H9 (cell line): ENCODE results near the gene LARP1. TPM values are rescaled to one million over a fixed set of nuclear protein-coding genes. Genes with fewer than 3 reads are reported as not detected.

Experiments used
- DNase-seq: peaks from one replicate; pipeline ENCODE4 v3.0.0-alpha.2; 2017
- H2AFZ ChIP-seq: one replicate; pipeline ENCODE4 v1.6.1; 2013; ENCODE audit warnings: mild to moderate bottlenecking, low read length, control low read depth, moderate library complexity
- H2AK5ac ChIP-seq: 2 replicates; pipeline ENCODE4 v1.6.1; 2013; ENCODE audit warnings: low read length, control low read depth, mixed read lengths; ENCODE audit not compliant: insufficient read length
- H2BK120ac ChIP-seq: one replicate; pipeline ENCODE4 v1.6.1; 2013; ENCODE audit warnings: low read depth, mild to moderate bottlenecking, low read length, control low read depth, inconsistent platforms; ENCODE audit not compliant: poor library complexity, severe bottlenecking
- H2BK12ac ChIP-seq: 2 replicates; pipeline ENCODE4 v1.6.1; 2013; ENCODE audit warnings: low read length, control low read depth, mixed read lengths, low read depth; ENCODE audit not compliant: insufficient read length
- H2BK15ac ChIP-seq: 2 replicates; pipeline ENCODE4 v1.6.1; 2013; ENCODE audit warnings: low read depth, low read length, control low read depth
- H2BK20ac ChIP-seq: one replicate; pipeline ENCODE4 v1.6.1; 2013; ENCODE audit warnings: low read depth, mild to moderate bottlenecking, low read length, control low read depth, inconsistent platforms; ENCODE audit not compliant: poor library complexity, severe bottlenecking
- H2BK5ac ChIP-seq: 2 replicates; pipeline ENCODE4 v1.6.1; 2013; ENCODE audit warnings: low read length, control low read depth, mixed read lengths; ENCODE audit not compliant: insufficient read length
- H3K14ac ChIP-seq: 2 replicates; pipeline ENCODE4 v1.6.1; 2013; ENCODE audit warnings: low read length, control low read depth; ENCODE audit not compliant: insufficient read depth
- H3K18ac ChIP-seq: 2 replicates; pipeline ENCODE4 v1.6.1; 2013; ENCODE audit warnings: low read depth, mild to moderate bottlenecking, mixed read lengths, low read length, control low read depth; ENCODE audit not compliant: insufficient read length
- H3K23ac ChIP-seq: 2 replicates; pipeline ENCODE4 v1.6.1; 2013; ENCODE audit warnings: low read length, control low read depth, mixed read lengths, low read depth; ENCODE audit not compliant: insufficient read length
- H3K23me2 ChIP-seq: 2 replicates; pipeline ENCODE4 v1.6.1; 2013; ENCODE audit warnings: low read depth, mild to moderate bottlenecking, mixed read lengths, low read length, control low read depth; ENCODE audit not compliant: insufficient read length, poor library complexity, severe bottlenecking
- H3K27ac ChIP-seq: 2 replicates; pipeline ENCODE4 v1.5.1; 2013; ENCODE audit warnings: low read length, control low read depth, mixed read lengths, low read depth; ENCODE audit not compliant: insufficient read length
- H3K27me3 ChIP-seq: 2 replicates; pipeline ENCODE4 v1.6.1; 2013; ENCODE audit warnings: low read length, control low read depth, inconsistent platforms; ENCODE audit not compliant: insufficient read depth
- H3K4ac ChIP-seq: 2 replicates; pipeline ENCODE4 v1.6.1; 2013; ENCODE audit warnings: low read depth, mild to moderate bottlenecking, control low read depth, inconsistent platforms, low read length, moderate library complexity
- H3K4me1 ChIP-seq: 2 replicates; pipeline ENCODE4 v1.6.1; 2013; ENCODE audit warnings: low read length, control low read depth, inconsistent platforms; ENCODE audit not compliant: insufficient read depth
- H3K4me2 ChIP-seq: 2 replicates; pipeline ENCODE4 v1.6.1; 2013; ENCODE audit warnings: low read length, control low read depth, mixed read lengths; ENCODE audit not compliant: insufficient read length, insufficient read depth
- H3K56ac ChIP-seq: 2 replicates; pipeline ENCODE4 v1.6.1; 2013; ENCODE audit warnings: low read depth, mild to moderate bottlenecking, mixed read lengths, low read length, control low read depth; ENCODE audit not compliant: insufficient read length
- H3K79me1 ChIP-seq: 2 replicates; pipeline ENCODE4 v1.6.1; 2013; ENCODE audit warnings: low read depth, mild to moderate bottlenecking, moderate library complexity, low read length, control low read depth, inconsistent platforms; ENCODE audit not compliant: insufficient read depth, poor library complexity, severe bottlenecking
- H3K79me2 ChIP-seq: 2 replicates; pipeline ENCODE4 v1.6.1; 2013; ENCODE audit warnings: low read length, control low read depth, inconsistent platforms; ENCODE audit not compliant: insufficient read depth
- H3K9ac ChIP-seq: 2 replicates; pipeline ENCODE4 v1.6.1; 2013; ENCODE audit warnings: low read length, control low read depth, mixed read lengths; ENCODE audit not compliant: insufficient read length; ENCODE audit errors: extremely low read depth
- H3K9me3 ChIP-seq: one replicate; pipeline ENCODE4 v1.6.1; 2013; ENCODE audit warnings: low read depth, low read length, inconsistent platforms; ENCODE audit not compliant: control insufficient read depth
- H3T11ph ChIP-seq: one replicate; pipeline ENCODE4 v1.6.1; 2013; ENCODE audit warnings: mild to moderate bottlenecking, low read length, control low read depth, inconsistent platforms
- H4K20me1 ChIP-seq: one replicate; pipeline ENCODE4 v1.6.1; 2013; ENCODE audit not compliant: control insufficient read depth, insufficient read length, insufficient read depth
- H4K5ac ChIP-seq: 2 replicates; pipeline ENCODE4 v1.6.1; 2013; ENCODE audit warnings: low read depth, mild to moderate bottlenecking, mixed read lengths, low read length, control low read depth; ENCODE audit not compliant: insufficient read length
- H4K8ac ChIP-seq: replicated peaks from 2 replicates; pipeline ENCODE4 v1.6.1; 2013; ENCODE audit warnings: low read length, control low read depth, mixed read lengths, low read depth; ENCODE audit not compliant: insufficient read length
- H4K91ac ChIP-seq: 2 replicates; pipeline ENCODE4 v1.6.1; 2013; ENCODE audit warnings: low read depth, mild to moderate bottlenecking, moderate library complexity, mixed read lengths, low read length, control low read depth; ENCODE audit not compliant: insufficient read length
- H3K27ac Mint-ChIP-seq, 3 experiments: 2 replicates in 2 of 3; 3 replicates in 1 of 3; pipeline ENCODE4 v1.8.0; 2020 to 2021; ENCODE audit warnings: mixed read lengths in 3 of 3, mild to moderate bottlenecking in 1 of 3, moderate library complexity in 1 of 3
- H3K27me3 Mint-ChIP-seq: 2 replicates; pipeline ENCODE4 v1.8.0; 2021; ENCODE audit warnings: low read depth, mild to moderate bottlenecking, moderate library complexity, mixed read lengths
- H3K36me3 Mint-ChIP-seq, 3 experiments: 2 replicates in 2 of 3; 3 replicates in 1 of 3; pipeline ENCODE4 v1.8.0; 2020 to 2021; ENCODE audit warnings: low read depth in 3 of 3, mixed read lengths in 3 of 3; ENCODE audit not compliant: insufficient read depth in 1 of 3
- H3K4me1 Mint-ChIP-seq, 2 experiments: 2 replicates each; pipeline ENCODE4 v1.8.0; 2020; ENCODE audit warnings: mixed read lengths in 2 of 2
- H3K4me3 Mint-ChIP-seq, 2 experiments: 2 replicates in 1 of 2; 3 replicates in 1 of 2; pipeline ENCODE4 v1.8.0; 2020 to 2021; ENCODE audit warnings: mild to moderate bottlenecking in 2 of 2, mixed read lengths in 2 of 2, moderate library complexity in 1 of 2
- H3K9me3 Mint-ChIP-seq, 2 experiments: 2 replicates in 1 of 2; 3 replicates in 1 of 2; pipeline ENCODE4 v1.8.0; 2020; ENCODE audit warnings: mild to moderate bottlenecking in 2 of 2, mixed read lengths in 2 of 2, moderate library complexity in 1 of 2
- CTCF ChIP-seq: fragments of 200-600 bp; sonication (generic); conservative IDR thresholded peaks from 3 replicates; pipeline ENCODE4 v1.8.0; 2021; ENCODE audit warnings: antibody characterized with exemption, mild to moderate bottlenecking
- WGBS: extraction: QIAGEN DNeasy Blood & Tissue Kit; methylation state at CpG from one replicate; pipeline ENCODE4 v1.1.7; 2013; ENCODE audit warnings: missing lambda C conversion rate, low lambda C conversion rate, mixed read lengths; ENCODE audit not compliant: insufficient read length; ENCODE audit errors: extremely low coverage; 5-methylcytosine and 5-hydroxymethylcytosine counted together
- total RNA-seq: library from RNA; stranded (reverse); gene quantifications from 2 replicates; pipeline ENCODE4 v1.2.1, GENCODE V29; 2021

Gene LARP1
- total RNA-seq, 1 experiment from 2014 or later = 405 TPM

DNA sequence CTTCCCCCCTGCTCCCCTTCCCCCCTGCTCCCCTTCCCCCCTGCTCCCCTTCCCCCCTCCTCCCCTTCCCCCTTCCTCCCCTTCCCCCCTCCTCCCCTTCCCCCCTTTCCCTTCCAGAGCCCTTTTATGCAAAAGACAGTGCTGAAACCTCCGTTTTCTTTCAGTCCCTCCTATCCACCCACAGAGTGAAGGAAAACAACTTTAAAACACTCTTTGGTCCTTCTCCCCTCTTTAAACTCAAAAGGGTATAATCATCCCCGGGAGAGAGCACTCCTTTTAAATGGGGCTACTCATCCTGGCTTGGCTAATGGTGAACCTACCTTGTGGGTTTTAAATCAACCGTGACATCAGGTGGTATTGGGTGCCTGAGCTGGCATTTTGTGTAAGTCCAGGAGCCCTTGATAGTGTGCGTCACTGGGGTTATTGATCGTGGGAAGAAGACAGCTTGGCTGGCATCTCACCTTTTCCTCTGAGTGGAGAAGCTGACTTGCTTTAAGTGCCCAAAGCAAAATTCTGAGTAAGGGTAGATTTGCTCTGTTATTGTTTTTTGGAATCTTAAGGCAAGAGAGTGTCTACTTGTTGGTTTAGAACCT is 2.7 kb downstream of the LARP1 start:
- H3K27me3 Mint-ChIP-seq = peaks cover 2% of the 10 kb centered on the region; the same call in 1 of the 2 replicates
- Histone ChIP-seq H4K5ac (no peak overlapping the region), H2AFZ (no peak overlapping the region), H3K4me1 (peaks cover 15% of the 10 kb centered on the region), H3K14ac (no peak overlapping the region), H2BK5ac (no peak overlapping the region), H3K4me2 (peak overlapping the region; percentile 95), H4K8ac (no peak overlapping the region), H4K20me1 (no peaks in the 10 kb centered on the region), H3K27ac (no peak overlapping the region), H2BK120ac (no peak overlapping the region), H3K79me2 (peaks cover 69% of the 10 kb centered on the region), H3K79me1 (no peaks in the 10 kb centered on the region), H2AK5ac (no peak overlapping the region), H4K91ac (no peak overlapping the region), H2BK12ac (no peak overlapping the region), H3K27me3 (no peaks in the 10 kb centered on the region), H3K23ac (no peak overlapping the region), H3K18ac (no peak overlapping the region), H3T11ph (no peak overlapping the region), H3K9ac (no peak overlapping the region), H3K23me2 (peaks cover 11% of the 10 kb centered on the region), H3K4ac (no peak overlapping the region), H3K9me3 (no peaks in the 10 kb centered on the region), H2BK15ac (no peak overlapping the region), H3K56ac (no peak overlapping the region), H2BK20ac (no peak overlapping the region)
- H3K4me3 Mint-ChIP-seq = peak overlapping the region; percentile 74 to 99
- peaks cover 0 to 3% of the 10 kb centered on the region in 2 experiments; a peak in 2 of 5 replicates for H3K9me3 Mint-ChIP-seq
- WGBS = no CpG with 5 or more reads among the region's 5 CpGs
- H3K36me3 Mint-ChIP-seq = peaks cover 0 to 8% (median 4%) of the 10 kb centered on the region in 3 experiments; a peak in 3 of 7 replicates
- DNase-seq = no peak
- peak overlapping the region; percentile 47 to 91 (median 88); a peak in 5 of 7 replicates for H3K27ac Mint-ChIP-seq
- no peak for TF ChIP-seq CTCF
- peaks cover 61% of the 10 kb centered on the region in 2 experiments for H3K4me1 Mint-ChIP-seq
